Superior temporal gyrus (tissue), 1 donor: ENCODE results near the gene ZNF653.

Source experiments
- DNase-seq: peaks from one replicate; pipeline ENCODE4 v3.0.0-alpha.2; 2016; ENCODE audit errors: extremely low spot score

ZNF653 gene

GRCh38 chr19:11505504-11506100 lies at the start of gene ZNF653:
Gene ZNF653 (minus strand): TSS chr19:11505839. CDS start chr19:11505786, 53 bp downstream.
- peak; percentile 96 for DNase-seq

GRCh38 chr19:11555246-11555645 lies 49.6 kb upstream of the ZNF653 start:
- DNase-seq, result no peak

GRCh38 chr19:11554160-11554559 lies 48.5 kb upstream of the ZNF653 start:
- no peak for DNase-seq

DNA sequence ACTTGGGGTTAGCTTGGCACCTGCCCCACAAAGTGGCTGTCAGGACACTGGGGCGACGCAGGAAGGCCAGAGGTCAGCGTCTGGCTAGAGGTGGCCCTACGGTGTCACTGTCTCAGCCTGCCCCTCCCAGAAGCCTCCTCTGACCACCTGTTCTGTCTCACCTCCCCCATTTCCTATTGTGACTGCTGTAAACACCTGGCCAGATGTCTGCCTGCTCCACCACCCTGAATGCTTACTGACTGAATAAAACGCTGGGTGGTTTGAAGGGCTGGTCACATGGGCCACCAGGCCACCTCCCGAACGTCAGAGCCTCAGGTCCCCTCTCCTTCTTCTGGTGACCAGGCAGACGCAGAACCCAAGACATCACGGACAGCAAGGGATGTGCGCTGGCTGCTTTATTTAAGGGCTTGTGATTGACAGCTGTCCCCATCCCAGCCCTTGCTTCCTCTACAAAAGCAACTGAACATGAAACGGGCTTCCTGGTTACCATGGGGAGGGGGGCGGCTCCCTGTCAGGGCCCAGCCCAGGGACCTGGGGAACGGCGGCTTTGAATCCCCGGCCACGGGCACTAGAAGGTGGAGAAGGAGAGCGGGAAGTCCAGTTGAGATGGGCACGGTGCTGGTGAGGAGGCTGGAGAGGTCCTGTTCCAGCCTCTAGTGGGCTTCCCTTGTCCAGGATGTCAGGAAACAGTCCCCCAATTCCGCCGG lies 47.2 kb upstream of the ZNF653 start:
- no peak for DNase-seq

- DNase-seq, result no peak
Measured at GRCh38 chr19:11551603-11552235, 46.1 kb upstream of the ZNF653 start.

DNA sequence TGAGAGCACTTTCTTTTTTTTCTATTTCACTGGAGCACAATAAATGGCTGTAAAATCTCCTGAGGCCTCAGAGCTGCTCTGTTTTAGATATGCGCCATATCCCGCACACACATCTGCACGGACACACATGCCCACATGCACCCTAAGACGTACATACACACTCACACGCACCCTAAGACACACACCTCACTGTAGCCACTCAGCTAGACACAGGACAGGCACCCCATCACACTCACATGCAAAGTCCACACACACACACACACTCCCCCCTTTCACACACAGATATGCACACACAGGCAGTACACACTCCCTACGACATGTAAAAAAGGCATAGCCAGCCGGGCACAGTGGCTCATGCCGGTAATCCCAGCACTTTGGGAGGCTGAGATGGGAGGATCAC lies 44.6 kb upstream of the ZNF653 start:
- no peak for DNase-seq

DNA sequence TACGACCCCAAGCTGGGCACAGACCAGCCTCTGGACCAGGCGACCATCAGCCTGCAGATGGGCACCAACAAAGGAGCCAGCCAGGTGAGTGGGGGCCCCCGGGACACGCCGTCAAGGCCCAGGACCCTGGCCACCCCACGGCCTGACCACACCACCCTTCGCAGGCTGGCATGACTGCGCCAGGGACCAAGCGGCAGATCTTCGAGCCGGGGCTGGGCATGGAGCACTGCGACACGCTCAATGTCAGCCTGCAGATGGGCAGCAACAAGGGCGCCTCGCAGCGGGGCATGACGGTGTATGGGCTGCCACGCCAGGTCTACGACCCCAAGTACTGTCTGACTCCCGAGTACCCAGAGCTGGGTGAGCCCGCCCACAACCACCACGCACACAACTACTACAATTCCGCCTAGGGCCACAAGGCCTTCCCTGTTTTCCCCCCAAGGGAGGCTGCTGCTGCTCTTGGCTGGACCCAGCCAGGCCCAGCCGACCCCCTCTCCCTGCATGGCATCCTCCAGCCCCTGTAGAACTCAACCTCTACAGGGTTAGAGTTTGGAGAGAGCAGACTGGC lies 43.8 kb upstream of the ZNF653 start:
- no peak for DNase-seq

DNA sequence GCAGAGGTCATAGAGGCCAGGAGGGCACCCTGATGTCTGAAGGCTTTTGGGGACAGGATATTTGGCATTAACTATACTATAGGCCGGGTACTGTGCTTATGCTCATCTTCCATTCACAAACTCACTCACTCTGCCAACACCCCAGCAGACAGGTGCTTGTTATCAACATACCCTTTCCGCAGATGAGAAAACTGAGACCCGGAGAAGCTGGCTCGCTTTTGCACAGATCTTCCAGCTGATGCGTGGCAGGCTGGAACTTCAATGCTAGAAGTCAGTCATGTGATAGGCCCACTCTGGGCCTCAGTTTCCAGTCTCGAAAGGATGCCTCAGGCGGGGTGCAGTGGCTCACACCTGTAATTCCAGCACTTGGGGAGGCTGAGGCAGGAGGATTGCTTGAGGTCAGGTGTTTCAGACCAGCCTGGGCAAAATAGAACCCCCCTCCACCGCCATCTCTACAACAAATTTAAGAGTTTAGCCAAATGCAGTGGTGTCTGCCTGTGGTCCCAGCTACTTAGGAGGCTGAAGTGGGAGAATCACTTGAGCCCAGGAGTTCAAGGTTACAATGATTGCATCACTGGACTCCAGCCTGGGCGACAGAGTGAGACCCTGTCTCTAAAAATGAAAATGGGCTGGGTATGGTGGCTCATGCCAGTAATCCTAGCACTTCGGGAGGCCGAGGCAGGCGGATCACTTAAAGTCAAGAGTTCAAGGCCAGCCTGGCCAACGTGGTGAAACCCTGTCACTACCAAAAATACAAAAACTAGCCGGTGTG lies 42.5 kb upstream of the ZNF653 start:
- DNase-seq, result no peak

DNA sequence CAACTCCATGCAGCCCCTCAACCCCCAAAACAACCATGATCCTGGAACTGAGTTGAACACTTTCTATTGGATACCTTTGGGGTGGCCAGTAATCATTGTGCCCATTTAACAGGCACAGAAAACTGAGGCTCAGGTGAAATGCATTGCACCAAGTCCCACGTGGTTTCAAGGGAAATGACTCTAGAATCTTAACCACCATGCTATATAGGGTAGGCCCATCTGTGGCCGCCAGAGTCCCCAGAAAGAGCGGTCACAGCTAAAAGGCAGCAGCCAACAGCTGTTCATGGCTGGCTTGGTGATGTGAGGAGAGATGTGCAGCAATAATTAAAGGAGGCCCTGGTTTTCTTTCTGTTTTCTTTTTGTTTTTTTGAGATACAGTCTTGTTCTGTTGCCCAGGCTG lies 35.6 kb upstream of the ZNF653 start:
- DNase-seq, result no peak

- DNase-seq, result no peak
Measured at GRCh38 chr19:11540645-11541044, 35.0 kb upstream of the ZNF653 start.

GRCh38 chr19:11539495-11540365 lies 34.1 kb upstream of the ZNF653 start:
- no peak for DNase-seq

DNA sequence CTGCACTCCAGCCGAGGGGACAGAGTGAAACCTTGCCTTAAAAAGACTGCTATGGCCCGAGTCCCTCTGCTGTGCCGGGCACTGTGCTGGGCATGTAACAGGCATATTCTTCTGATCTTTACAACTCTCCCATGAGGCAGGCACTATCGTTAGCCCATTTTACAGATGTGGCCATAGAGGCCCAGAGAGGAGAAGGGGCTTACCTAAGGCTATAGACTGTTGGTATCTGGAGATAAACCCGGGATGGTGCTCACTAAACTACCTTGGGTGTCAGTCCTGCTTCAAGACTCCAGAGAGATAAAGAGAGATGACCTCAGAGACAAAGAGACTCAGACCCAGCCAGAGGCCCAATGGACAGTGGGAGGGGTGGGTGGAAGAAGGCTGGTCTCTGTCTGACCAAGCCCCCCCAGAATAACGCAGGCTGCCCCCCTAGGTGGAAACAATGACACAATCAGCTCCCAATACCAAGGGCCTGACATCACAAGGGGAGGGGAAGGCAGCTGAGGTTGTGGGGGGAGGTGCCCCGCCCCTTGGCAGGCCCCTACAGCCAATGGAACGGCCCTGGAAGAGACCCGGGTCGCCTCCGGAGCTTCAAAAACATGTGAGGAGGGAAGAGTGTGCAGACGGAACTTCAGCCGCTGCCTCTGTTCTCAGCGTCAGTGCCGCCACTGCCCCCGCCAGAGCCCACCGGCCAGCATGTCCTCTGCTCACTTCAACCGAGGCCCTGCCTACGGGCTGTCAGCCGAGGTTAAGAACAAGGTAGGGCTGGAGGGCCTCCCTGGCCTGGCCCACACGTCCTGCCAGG lies 32.8 kb upstream of the ZNF653 start, which contains the start of gene CNN1:
TSS of gene CNN1 (plus strand) at position 620 of the 805 bp plus-strand sequence. CDS start at position 697, 77 bp downstream.
- no peak for DNase-seq

GRCh38 chr19:11535792-11536595 lies 30.4 kb upstream of the ZNF653 start:
- peak; percentile 77 for DNase-seq

DNA sequence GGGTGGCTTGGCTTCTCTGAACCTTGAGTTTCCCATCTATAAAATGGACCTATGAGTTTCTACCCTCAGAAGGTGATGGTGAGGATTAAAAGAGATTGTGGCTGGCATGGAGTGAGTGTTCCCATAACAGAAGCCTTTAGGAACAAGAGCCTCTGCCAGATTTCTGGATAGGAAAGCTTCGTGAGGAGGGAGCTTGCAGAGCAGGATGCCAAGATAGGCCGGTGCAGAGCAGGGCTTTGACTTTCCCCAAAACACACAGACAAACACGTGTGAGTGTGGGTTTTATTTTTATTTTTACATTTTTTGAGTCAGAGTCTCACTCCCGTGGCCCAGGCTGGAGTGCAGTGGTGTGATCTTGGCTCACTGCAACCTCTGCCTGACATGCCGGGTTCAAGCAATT lies 29.3 kb upstream of the ZNF653 start:
- DNase-seq, result peak; percentile 25

DNA sequence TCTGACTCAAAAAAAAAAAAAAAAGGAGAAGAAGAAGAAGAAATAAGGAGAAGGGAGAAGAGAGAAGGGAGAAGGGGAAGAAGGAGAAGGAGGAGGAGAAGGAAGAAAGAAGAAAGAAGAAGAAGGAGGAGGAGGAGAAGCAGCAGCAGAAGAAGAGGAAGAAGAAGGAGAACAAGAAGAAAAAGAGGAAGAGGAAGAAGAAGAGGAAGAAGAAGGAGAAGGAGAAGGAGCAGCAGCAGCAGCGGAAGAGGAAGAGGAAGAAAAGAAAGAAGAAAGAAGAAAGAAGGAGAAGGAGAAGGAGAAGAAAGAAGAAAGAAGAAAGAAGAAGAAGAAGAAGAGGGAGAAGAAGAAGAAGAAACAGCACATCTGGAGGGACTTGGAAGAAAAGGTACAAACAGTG lies 28.9 kb upstream of the ZNF653 start:
- DNase-seq, result no peak

DNA sequence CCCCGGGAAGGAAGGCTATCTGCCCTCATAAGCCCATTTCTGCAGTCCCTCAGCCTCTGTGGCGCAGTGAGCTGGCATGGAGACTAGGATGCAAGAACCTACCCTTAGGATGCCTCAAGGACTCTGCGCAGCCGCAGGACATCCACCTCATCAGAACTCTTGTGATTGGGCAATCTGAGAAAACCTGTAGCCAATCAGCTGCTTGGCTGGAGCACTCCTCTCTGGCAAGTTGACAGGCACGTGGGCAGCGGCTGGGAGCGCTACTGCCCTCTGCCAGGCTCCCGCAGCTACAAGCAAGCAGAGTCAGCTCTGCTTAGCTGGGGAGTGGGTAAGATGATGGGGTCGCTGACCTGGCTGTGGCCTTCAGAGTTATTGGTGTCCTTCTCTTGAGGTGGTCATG lies 24.8 kb upstream of the ZNF653 start:
- DNase-seq, result peak; percentile 98

DNA sequence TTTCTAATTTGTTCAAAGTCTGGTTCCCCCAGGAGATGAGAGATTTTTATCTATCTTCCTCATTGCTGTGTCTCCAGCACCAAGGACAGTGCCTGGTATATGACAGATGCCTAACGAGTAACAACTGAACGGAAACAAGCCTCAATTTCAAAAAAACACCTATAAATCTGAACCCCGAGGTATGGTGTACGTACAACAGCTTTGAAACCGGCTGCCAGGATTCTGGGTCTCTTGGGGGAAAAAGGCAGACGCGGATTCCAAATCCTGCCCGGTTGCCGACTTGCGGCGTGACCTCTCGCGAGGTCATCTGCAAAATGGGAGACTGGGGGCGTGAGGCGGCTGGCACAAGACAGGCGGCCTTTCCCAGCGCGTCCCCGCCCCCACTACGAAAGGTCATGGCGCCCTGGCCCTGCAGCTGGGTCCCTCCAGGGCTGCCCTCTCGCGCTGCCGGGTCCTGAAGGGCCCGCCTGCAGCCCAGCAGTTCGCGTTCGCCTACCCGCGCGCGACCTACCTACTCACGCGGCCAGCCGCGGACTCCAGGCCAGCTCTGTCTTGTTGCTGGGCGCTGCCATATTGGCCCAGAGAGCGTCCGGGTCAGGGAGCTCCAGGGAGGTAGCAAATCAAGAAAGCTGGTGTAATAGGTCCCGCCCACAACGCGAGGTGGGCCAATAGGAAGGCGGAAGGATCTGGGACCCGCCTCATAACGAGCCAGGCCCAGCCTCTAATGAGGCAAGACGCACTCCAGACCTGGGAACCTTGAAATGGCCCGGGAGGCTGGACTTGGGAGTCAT lies 23.1 kb upstream of the ZNF653 start, which contains the start of gene ECSIT:
TSS of gene ECSIT (minus strand) at position 584 of the 791 bp plus-strand sequence. CDS start 9,964 bp downstream, outside the sequence.
- peak; percentile 99 for DNase-seq

DNA sequence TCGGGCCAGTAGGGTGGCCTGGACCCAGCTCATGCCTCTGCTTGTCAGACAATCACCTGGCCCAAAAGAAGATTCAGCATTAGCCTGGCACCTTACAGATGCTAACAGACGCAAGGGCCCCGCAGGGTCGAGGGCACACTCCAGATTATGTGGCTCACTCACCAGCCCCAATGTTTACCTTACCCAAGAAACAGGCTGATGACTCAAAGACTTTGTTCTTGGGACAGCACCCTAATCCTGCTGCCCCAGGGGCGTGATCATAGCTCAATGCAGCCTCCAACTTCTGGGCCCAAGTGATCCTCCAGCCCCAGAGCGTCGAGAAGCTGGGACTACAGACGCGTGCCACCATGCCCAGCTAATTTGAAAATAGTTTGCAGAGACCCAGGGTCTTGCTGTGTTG lies 13.5 kb upstream of the ZNF653 start:
- no peak for DNase-seq
